ENCODE data around the gene SRRM3.
"Not testable (repeated sequence)": the region's sequence is repeated elsewhere in the genome, so short reads cannot be mapped to it uniquely, and the experiment has no call there.

The SRRM3 gene

GRCh38 chr7:76286842-76287403, 85.2 kb downstream of the SRRM3 start:
- DNase-seq (ENCODE audit: low read depth in 2 of 2, low spot score in 1 of 2) = no peak

DNA sequence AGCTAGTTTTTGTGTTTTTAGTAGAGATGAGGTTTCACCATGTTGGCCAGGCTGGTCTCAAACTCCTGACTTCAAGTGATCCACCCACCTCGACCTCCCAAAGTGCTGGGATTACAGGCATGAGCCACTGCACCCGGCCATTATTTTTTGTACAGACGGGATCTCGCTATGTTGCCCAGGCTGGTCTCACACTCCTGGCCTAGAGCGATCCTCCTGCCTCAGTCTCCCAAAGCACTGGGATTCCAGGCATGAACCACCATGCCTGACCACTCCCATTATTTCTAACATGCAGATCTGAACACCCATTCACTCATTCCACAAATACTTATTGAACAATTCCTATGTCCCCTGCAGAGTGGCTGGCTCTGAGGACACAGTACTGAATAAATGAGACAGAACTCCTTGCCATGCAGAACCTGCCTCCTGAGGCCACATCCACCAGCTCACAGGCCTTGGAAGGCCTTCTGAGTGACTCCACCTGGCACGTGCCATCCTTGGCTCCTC, 89.2 kb downstream of the SRRM3 start:
- not testable (repeated sequence) for DNase-seq (ENCODE audit: low read depth in 2 of 2, low spot score in 1 of 2)

GRCh38 chr7:76291351-76292212, 89.9 kb downstream of the SRRM3 start:
- peak; percentile 62 to 80 for DNase-seq (ENCODE audit: low read depth in 2 of 2, low spot score in 1 of 2)

- DNase-seq (ENCODE audit: low read depth in 2 of 2, low spot score in 1 of 2) = no peak
Measured at GRCh38 chr7:76292213-76292573, 90.5 kb downstream of the SRRM3 start.

- not testable (repeated sequence) for DNase-seq (ENCODE audit: low read depth in 2 of 2, low spot score in 1 of 2)
Measured at GRCh38 chr7:76292911-76293310, 91.2 kb downstream of the SRRM3 start.

DNA sequence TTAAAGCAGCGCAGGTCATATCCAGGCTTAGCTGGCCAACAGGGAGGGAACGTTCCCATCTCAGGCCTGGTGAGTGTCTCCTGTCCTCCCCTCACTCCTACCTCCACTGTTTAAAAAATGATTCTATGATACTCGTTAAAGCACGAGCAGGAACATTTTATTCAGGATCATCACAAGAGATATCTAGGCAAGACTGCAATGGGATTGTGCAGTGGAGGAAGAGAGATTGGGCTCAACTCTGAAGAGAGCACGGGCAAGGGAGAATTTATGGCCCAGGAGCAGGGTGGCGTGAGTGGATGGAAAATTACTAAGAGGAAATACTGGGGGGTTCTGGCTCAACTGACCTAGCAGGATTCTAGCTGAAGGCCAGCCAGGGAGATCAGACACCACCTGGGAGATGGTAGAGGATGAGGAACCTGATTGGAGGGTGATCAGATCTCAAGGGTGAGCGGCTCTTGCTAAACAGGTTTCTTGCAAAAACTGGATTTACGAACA, 91.8 kb downstream of the SRRM3 start:
- DNase-seq (ENCODE audit: low read depth in 2 of 2, low spot score in 1 of 2) = no peak

DNA sequence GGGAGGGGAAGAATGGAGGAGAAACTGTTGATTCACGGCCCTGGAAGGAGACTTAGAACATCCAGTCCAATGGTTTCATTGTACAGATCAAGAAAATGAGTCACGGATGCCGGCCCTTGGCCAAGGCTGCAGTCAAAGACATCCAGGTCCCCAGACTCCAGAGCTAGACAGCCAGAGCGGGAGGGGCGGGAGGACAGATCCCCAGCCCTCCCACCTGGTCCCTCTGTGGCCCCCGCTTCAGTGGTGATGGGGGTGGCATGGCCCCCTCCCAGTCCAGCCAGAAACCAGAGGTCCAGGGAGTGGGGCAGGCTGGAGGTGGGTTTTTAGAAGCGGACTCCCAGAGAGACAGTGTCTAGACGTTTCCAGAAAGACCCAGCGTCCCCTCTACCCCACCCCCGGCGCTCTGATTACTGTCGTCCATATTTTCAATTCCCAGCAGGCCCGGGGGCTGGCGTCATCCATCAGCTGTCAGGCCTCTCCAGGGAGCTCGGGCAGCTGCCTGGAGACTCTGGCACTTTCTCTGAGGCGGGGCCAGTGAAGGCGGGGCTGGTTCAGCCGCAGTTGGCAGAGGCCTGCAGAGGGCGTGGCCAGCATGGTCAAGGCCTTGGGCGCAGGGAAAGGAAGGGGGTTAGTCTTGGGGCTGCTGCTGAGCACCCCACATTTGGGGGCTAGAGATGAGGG, 92.8 kb downstream of the SRRM3 start:
- no peak for DNase-seq (ENCODE audit: low read depth in 2 of 2, low spot score in 1 of 2)

GRCh38 chr7:76296743-76297740, 95.3 kb downstream of the SRRM3 start:
- DNase-seq (ENCODE audit: low read depth in 2 of 2, low spot score in 1 of 2) = no peak

DNA sequence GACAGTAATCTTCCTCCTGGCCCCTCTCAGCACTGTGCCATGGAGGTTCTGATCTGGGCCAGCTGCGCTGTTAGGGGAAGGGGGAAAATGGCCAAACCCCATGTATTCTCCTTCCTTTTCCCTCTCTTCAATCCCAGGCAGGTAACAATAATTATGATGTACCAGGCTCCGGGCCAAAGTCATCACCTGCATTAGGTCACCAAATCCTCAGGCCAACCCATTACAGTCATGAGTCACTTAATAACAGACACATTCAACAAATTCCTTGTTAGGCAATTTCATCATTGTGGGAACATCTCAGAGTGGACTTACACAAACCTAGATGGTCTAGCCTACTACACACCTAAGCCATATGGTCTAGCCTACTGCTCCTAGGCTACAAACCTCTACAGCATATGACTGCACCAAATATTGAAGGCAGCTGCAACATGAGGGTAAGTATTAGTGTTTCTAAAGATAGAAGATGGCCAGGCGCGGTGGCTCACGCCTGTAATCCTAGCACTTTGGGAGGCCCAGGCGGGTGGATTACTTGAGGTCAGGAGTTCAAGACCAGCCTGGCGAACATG, 98.6 kb downstream of the SRRM3 start:
- no peak for DNase-seq (ENCODE audit: low read depth in 2 of 2, low spot score in 1 of 2)

DNA sequence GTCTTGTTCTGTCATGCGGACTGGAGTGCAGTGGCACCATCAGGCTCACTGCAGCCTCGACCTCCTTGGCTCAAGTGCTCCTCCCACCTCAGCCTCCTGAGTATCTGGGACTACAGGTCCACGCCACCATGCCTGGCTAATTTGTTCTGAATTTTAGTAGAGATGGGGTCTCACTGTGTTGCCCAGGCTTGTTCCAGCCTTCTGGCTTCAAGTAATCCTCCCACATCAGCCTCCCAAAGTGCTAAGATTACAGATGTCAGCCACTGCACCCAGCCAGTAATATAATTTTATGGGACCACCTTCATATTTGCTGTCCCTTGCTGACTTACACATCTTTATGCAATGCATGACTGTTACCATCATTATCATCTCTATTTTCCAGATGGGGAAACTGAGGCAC, 99.3 kb downstream of the SRRM3 start:
- DNase-seq (ENCODE audit: low read depth in 2 of 2, low spot score in 1 of 2) = no peak

DNA sequence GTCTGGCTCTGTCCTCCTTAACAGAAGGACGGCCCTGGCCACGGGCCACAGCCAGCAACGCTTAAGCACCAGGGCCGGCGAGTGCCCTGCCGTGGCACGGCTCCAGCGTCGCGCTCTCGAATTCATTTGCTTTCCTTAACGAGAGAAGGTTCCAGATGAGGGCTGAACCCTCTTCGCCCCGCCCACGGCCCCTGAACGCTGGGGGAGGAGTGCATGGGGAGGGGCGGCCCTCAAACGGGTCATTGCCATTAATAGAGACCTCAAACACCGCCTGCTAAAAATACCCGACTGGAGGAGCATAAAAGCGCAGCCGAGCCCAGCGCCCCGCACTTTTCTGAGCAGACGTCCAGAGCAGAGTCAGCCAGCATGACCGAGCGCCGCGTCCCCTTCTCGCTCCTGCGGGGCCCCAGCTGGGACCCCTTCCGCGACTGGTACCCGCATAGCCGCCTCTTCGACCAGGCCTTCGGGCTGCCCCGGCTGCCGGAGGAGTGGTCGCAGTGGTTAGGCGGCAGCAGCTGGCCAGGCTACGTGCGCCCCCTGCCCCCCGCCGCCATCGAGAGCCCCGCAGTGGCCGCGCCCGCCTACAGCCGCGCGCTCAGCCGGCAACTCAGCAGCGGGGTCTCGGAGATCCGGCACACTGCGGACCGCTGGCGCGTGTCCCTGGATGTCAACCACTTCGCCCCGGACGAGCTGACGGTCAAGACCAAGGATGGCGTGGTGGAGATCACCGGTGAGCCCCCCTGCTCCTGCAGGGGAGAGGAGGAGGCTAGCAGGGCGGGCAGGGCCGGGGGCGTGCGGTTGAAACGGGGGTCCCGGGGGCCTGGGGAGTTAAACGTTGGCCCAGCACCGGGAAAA, 100.9 kb downstream of the SRRM3 start, which contains the start of gene HSPB1:
Gene HSPB1, plus strand, starts transcription at position 327 of the 855 bp plus-strand sequence. Its CDS starts 40 bp downstream, at position 367.
- peak in 1 of 2 donors; percentile 35 for DNase-seq (ENCODE audit: low read depth in 2 of 2, low spot score in 1 of 2)

GRCh38 chr7:76303202-76304147, 101.8 kb downstream of the SRRM3 start:
- peak; percentile 56 to 66 for DNase-seq (ENCODE audit: low read depth in 2 of 2, low spot score in 1 of 2)

GRCh38 chr7:76304888-76305375, 103.2 kb downstream of the SRRM3 start:
- no peak for DNase-seq (ENCODE audit: low read depth in 2 of 2, low spot score in 1 of 2)

GRCh38 chr7:76308874-76309273, 107.2 kb downstream of the SRRM3 start:
- not testable (repeated sequence) for DNase-seq (ENCODE audit: low read depth in 2 of 2, low spot score in 1 of 2)

GRCh38 chr7:76309341-76310101, 107.8 kb downstream of the SRRM3 start:
- DNase-seq (ENCODE audit: low read depth in 2 of 2, low spot score in 1 of 2) = not testable (repeated sequence)

DNA sequence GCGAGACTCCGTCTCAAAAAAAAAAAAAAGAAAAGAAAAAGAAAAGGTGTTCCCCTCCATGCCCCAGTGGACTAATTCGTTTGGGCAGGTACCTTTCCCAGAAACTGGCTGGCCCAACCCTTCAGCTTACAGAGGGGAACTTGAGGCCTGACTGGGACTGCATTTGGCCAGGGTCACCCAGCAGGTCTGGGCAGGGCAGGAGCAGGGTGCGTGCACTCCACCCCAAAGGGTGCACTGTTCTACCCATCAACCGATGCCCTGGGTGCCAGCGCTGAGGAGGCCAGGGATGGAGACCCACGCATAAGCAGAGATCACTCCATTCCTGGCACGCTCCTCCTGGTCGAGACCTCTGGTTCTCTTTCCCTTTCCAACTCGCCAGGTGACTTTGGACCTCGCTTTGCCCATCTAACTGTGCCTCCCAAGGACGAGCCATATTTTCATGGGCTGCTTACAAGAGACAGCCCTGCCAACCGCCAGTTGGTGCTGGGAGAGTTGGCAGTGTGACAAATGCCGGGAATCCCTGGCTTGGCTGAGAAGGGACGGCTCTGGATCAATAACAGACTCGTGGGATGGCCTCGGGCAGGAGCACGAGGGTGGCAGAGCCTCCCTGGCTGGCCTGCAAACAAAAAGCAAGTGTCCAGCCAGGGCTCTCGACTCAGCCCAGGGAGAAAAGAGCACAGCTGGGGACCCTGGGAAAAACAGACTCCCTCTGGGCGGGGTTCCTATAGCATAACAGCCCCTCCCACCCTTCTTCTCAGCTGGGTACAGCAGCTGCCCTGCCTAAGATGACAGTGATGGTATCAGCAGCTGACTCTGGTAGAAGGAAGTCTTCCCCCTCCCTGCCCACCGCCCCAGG, 108.6 kb downstream of the SRRM3 start:
- DNase-seq (ENCODE audit: low read depth in 2 of 2, low spot score in 1 of 2) = no peak

Data from stimulated activated CD8-positive, alpha-beta memory T cell treated with anti-CD3 and anti-CD28 coated beads, Interleukin-4, amount 100 ng/mL, for 1 hour (primary cell).